Hepatocyte (in vitro differentiated cells): ENCODE results near the gene EMILIN1. TPM values are rescaled to one million over a fixed set of nuclear protein-coding genes. Genes with fewer than 3 reads are reported as not detected.

Source experiments
- DNase-seq: peaks from one replicate; pipeline ENCODE4 v3.0.0-alpha.2; 2016; ENCODE audit warnings: low spot score
- H2AFZ ChIP-seq: fragments of 200-600 bp; sonication (generic); 2 replicates; pipeline ENCODE4 v1.6.0; 2016; ENCODE audit warnings: antibody characterized with exemption, mild to moderate bottlenecking
- H3K27ac ChIP-seq: fragments of 200-600 bp; sonication (generic); 2 replicates; pipeline ENCODE4 v1.5.1; 2016; ENCODE audit warnings: mild to moderate bottlenecking
- H3K27me3 ChIP-seq: fragments of 200-600 bp; sonication (generic); 2 replicates; pipeline ENCODE4 v1.6.1; 2016
- H3K36me3 ChIP-seq: fragments of 200-600 bp; sonication (generic); replicated peaks from 2 replicates; pipeline ENCODE4 v1.5.1; 2016; ENCODE audit warnings: low read depth; ENCODE audit not compliant: insufficient read depth
- H3K4me1 ChIP-seq: fragments of 200-600 bp; sonication (generic); 2 replicates; pipeline ENCODE4 v1.5.1; 2016; ENCODE audit warnings: mild to moderate bottlenecking, moderate library complexity; ENCODE audit not compliant: insufficient read depth
- H3K4me2 ChIP-seq: fragments of 200-600 bp; sonication (generic); 2 replicates; pipeline ENCODE4 v1.6.0; 2016
- H3K4me3 ChIP-seq: fragments of 200-600 bp; sonication (generic); 2 replicates; pipeline ENCODE4 v1.5.1; 2016; ENCODE audit warnings: mild to moderate bottlenecking
- H3K79me2 ChIP-seq: fragments of 200-600 bp; sonication (generic); 2 replicates; pipeline ENCODE4 v1.6.0; 2017; ENCODE audit warnings: mild to moderate bottlenecking
- H3K9me2 ChIP-seq: fragments of 200-600 bp; sonication (generic); replicated peaks from 2 replicates; pipeline ENCODE4 v1.6.0; 2017; ENCODE audit warnings: mild to moderate bottlenecking; ENCODE audit not compliant: insufficient read depth
- H3K9me3 ChIP-seq: fragments of 200-600 bp; sonication (generic); 2 replicates; pipeline ENCODE4 v1.5.1; 2016; ENCODE audit warnings: low read depth, mild to moderate bottlenecking
- H4K20me1 ChIP-seq: fragments of 200-600 bp; sonication (generic); 2 replicates; pipeline ENCODE4 v1.6.0; 2016; ENCODE audit warnings: mild to moderate bottlenecking; ENCODE audit not compliant: insufficient read depth, poor library complexity, severe bottlenecking
- CTCF ChIP-seq: fragments of 200-600 bp; sonication (generic); IDR thresholded peaks from 2 replicates; pipeline ENCODE4 v1.5.1; 2016; ENCODE audit warnings: antibody characterized with exemption, mild to moderate bottlenecking; ENCODE audit not compliant: poor library complexity
- EZH2 ChIP-seq: fragments of 200-600 bp; sonication (generic); IDR thresholded peaks from 2 replicates; pipeline ENCODE4 v1.6.1; 2016; ENCODE audit warnings: antibody characterized with exemption, mild to moderate bottlenecking, borderline replicate concordance
- EZH2phosphoT487 ChIP-seq: fragments of 200-600 bp; sonication (generic); IDR thresholded peaks from one replicate; pipeline ENCODE4 v1.6.1; 2018; ENCODE audit warnings: antibody characterized with exemption, mild to moderate bottlenecking, low read depth, moderate library complexity; ENCODE audit not compliant: unreplicated experiment, severe bottlenecking
- WGBS: methylation state at CpG from one replicate; pipeline ENCODE4 v1.1.6; 2016; ENCODE audit warnings: low lambda C conversion rate; ENCODE audit errors: missing lambda C conversion rate; 5-methylcytosine and 5-hydroxymethylcytosine counted together
- polyA plus RNA-seq: library from polyadenylated mRNA; unstranded; fragments of >200 nt; fragmentation: Nextera tagmentation; extraction: Ambion mirVana; gene quantifications from 2 replicates; pipeline ENCODE4 v1.2.1, GENCODE V29; 2016
- total RNA-seq: library from RNA; depleted of rRNA; stranded (reverse); fragments of >200 nt; gene quantifications from 2 replicates; pipeline ENCODE4 v1.2.3, GENCODE V29; 2014

Gene EMILIN1
- total and polyA plus RNA-seq, 2 experiments from 2014 or later: 80.8 to 109 TPM

DNA sequence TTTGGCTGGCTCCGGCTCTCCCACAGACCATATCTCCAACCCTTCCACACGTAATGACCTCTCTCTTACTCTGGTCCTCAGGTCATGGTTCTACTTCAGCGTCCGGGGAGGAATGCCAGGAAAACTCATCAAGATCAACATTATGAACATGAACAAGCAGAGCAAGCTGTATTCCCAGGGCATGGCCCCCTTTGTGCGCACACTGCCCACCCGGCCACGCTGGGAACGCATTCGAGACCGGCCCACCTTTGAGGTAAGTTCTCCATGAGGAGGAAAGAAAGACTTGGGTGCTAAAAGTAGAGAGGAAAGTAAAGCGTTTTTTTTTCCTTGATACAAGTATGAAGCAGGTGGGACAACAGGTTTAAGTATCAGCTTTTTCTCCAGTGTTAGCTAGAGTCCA lies 25.1 kb upstream of the EMILIN1 start:
- 85% methylated on average over 11 of the region's 11 CpGs for WGBS
- no peaks in the 10 kb centered on the region for H3K27me3 ChIP-seq
- DNase-seq: no peak
- H3K27ac ChIP-seq: no peak overlapping the region
- no peak overlapping the region for H2AFZ ChIP-seq
- H3K4me1 ChIP-seq: peaks cover 12% of the 10 kb centered on the region
- no peaks in the 10 kb centered on the region for H3K9me3 ChIP-seq
- H3K4me2 ChIP-seq: no peak overlapping the region
- TF ChIP-seq EZH2: no peak
- TF ChIP-seq EZH2phosphoT487: no peak
- TF ChIP-seq CTCF: no peak
- no peaks in the 10 kb centered on the region for H3K79me2 ChIP-seq
- no peak overlapping the region for H3K4me3 ChIP-seq
- H4K20me1 ChIP-seq: no peaks in the 10 kb centered on the region
- no peaks in the 10 kb centered on the region for H3K9me2 ChIP-seq
- no peaks in the 10 kb centered on the region for H3K36me3 ChIP-seq

- Histone ChIP-seq H3K4me1 (peaks cover 12% of the 10 kb centered on the region), H3K9me2 (no peaks in the 10 kb centered on the region), H2AFZ (no peak overlapping the region), H3K79me2 (no peaks in the 10 kb centered on the region), H3K9me3 (no peaks in the 10 kb centered on the region), H3K4me2 (no peak overlapping the region), H3K27ac (no peak overlapping the region), H4K20me1 (no peaks in the 10 kb centered on the region), H3K27me3 (no peaks in the 10 kb centered on the region), H3K36me3 (no peaks in the 10 kb centered on the region), H3K4me3 (no peak overlapping the region)
- DNase-seq: no peak
- 92% methylated on average over 8 of the region's 8 CpGs for WGBS
- TF ChIP-seq EZH2phosphoT487 (no peak), CTCF (no peak), EZH2 (no peak)
Observed at GRCh38 chr2:27053776-27054175, 24.6 kb upstream of the EMILIN1 start.

DNA sequence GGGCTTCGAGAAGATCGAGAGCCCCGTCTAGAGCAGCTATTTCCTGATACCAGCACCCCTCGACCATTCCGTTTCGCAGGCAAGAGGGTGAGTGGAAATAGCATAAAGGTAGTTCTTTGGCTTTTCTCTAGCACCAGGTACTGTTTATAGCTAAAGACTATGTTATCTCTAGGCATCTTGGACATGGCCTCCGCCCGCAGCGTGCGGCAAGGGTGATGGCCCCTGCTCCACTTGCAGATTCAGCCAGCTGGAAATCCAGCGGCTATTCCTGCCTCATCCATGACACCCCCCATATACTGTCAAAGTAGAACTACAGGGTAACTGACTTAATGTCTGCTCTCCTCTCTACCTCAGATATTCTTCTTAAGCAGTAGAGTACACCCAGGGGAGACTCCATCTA lies 23.7 kb upstream of the EMILIN1 start:
- H3K36me3 ChIP-seq: no peaks in the 10 kb centered on the region
- H3K4me1 ChIP-seq: peaks cover 7% of the 10 kb centered on the region

More for the DNA sequence above, 23.7 kb upstream of the EMILIN1 start:
- WGBS: 98% methylated on average over 11 of the region's 11 CpGs
- DNase-seq: no peak
- no peaks in the 10 kb centered on the region for H3K9me2 ChIP-seq
- no peak overlapping the region for H2AFZ ChIP-seq
- H3K9me3 ChIP-seq: no peaks in the 10 kb centered on the region
- H3K4me3 ChIP-seq: no peak overlapping the region
- H4K20me1 ChIP-seq: no peaks in the 10 kb centered on the region
- H3K27ac ChIP-seq: no peak overlapping the region
- no peaks in the 10 kb centered on the region for H3K79me2 ChIP-seq
- H3K4me2 ChIP-seq: no peak overlapping the region
- H3K27me3 ChIP-seq: no peaks in the 10 kb centered on the region
- TF ChIP-seq CTCF (no peak), EZH2phosphoT487 (no peak), EZH2 (no peak)
